GM12864 (cell line): ENCODE results near the gene DHX57.
"Not testable (repeated sequence)": the region's sequence is repeated elsewhere in the genome, so short reads cannot be mapped to it uniquely, and the experiment has no call there.

Experiments
- DNase-seq: peaks from one replicate; pipeline ENCODE4 v3.0.0-alpha.2; 2011; ENCODE audit warnings: low read depth
- H3K4me3 ChIP-seq: 2 replicates; pipeline ENCODE4 v1.5.1; 2011; ENCODE audit warnings: mild to moderate bottlenecking, low read depth, low read length, control low read depth
- CTCF ChIP-seq: IDR thresholded peaks from 2 replicates; pipeline ENCODE4 v1.5.1; 2011; ENCODE audit warnings: low read depth, mild to moderate bottlenecking, moderate library complexity, low read length, control low read depth, inconsistent platforms; ENCODE audit errors: missing control alignments

The DHX57 gene

GRCh38 chr2:38792751-38793150, 83.0 kb downstream of the DHX57 start:
- TF ChIP-seq CTCF = no peak
- no peak for DNase-seq

DNA sequence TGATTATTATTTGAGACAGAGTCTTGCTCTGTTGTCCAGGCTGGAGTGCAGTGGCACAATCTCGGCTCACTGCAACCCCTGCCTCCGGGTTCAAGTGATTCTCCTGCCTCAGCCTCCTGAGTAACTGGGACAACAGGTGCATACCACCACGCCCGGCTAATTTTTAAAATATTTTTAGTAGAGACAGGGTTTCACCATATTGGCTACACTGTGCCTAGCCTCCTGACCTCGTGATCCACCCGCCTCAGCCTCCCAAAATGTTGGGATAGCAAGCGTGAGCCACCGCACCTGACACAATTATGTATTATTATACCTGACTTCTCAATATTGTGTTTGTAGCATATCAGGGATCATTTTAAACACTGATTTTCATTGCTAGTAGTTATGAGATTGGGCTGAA, 83.4 kb downstream of the DHX57 start:
- DNase-seq, H3K4me3 ChIP-seq: not testable (repeated sequence)

More at GRCh38 chr2:38792751-38793150, 83.0 kb downstream of the DHX57 start:
- no peak overlapping the region for H3K4me3 ChIP-seq

- no peak for DNase-seq
- no peak for TF ChIP-seq CTCF
- no peak overlapping the region for H3K4me3 ChIP-seq
These were observed 84.0 kb downstream of the DHX57 start for GRCh38 chr2:38791744-38792143.

- TF ChIP-seq CTCF = no peak
- H3K4me3 ChIP-seq = no peak overlapping the region
- DNase-seq = no peak
These were observed 86.0 kb downstream of the DHX57 start for GRCh38 chr2:38789691-38790090.

DNA sequence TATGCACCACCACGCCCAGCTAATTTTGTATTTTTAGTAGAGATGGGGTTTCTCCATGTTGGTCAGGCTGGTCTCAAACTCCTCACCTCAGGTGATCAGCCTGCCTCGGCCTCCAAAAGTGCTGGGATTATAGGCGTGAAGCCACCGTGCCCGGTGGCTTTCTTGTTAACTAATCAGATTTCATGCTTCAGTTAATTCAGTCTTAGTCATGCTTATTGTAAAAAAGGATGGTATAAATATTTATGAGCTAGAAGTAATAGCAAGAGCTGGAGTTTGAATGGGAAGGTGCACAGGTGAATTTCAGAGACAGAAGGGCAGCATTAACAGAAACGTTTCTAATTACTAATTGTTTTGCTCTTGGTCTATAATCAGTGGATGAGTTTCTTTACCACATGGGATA, 87.4 kb downstream of the DHX57 start:
- no peak for TF ChIP-seq CTCF
- DNase-seq = no peak

GRCh38 chr2:38783586-38783985, 92.1 kb downstream of the DHX57 start:
- no peak for TF ChIP-seq CTCF
- DNase-seq = no peak
- no peak overlapping the region for H3K4me3 ChIP-seq

More for the DNA sequence above, 87.4 kb downstream of the DHX57 start:
- no peak overlapping the region for H3K4me3 ChIP-seq

- DNase-seq = no peak
- TF ChIP-seq CTCF = no peak
- peak overlapping the region; percentile 86 for H3K4me3 ChIP-seq
These were observed 97.0 kb downstream of the DHX57 start for GRCh38 chr2:38778687-38779082.

DNA sequence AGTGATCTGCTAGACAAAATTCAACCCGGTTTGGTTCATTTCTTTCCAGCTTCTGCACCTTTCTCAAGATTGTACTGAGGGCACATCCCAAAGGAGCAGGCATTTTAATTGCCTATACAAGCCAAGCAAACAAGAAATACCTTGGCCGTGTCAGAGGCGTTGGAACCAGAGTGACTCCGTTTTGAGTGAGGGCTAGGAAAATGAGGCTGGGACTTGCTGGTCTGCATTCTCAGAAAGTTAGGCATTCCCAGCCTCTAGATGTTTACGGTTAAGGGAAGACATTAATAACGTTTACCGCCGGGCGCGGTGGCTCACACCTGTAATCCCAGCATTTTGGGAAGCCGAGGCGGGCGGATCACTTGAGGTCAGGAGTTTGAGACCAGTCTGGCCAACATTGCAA, 99.2 kb downstream of the DHX57 start:
- no peak overlapping the region for H3K4me3 ChIP-seq
- DNase-seq = no peak
- TF ChIP-seq CTCF = no peak
